Fibroblast of the aortic adventitia (primary cell): ENCODE data around the gene ALPL. TPM values are rescaled to one million over a fixed set of nuclear protein-coding genes. Genes with fewer than 3 reads are reported as not detected.
A peak's percentile ranks its signal among the peaks of the same experiment; 100 is the strongest.

Experiments used
- DNase-seq: peaks from one replicate; pipeline ENCODE4 v3.0.0-alpha.2; 2010; ENCODE audit warnings: low read depth
- H3K4me3 ChIP-seq: 2 replicates; pipeline ENCODE4 v1.5.1; 2011; ENCODE audit warnings: low read depth, mild to moderate bottlenecking, control low read depth, low read length, moderate library complexity
- total RNA-seq: library from RNA; depleted of rRNA; stranded (reverse); fragments of >200 nt; gene quantifications from 2 replicates; pipeline ENCODE4 v1.2.3, GENCODE V29; 2012; ENCODE audit warnings: low replicate concordance
- TF ChIP-seq, protein P1 (sequence below): IDR thresholded peaks from 2 replicates; pipeline ENCODE4 v1.5.1; 2011; ENCODE audit warnings: mild to moderate bottlenecking, low read length, control low read depth, inconsistent platforms; ENCODE audit not compliant: insufficient read depth

ALPL gene
- total RNA-seq, 1 donor, result 1.1 TPM

- peak; percentile 95 for DNase-seq
- TF ChIP-seq, protein P1, sequence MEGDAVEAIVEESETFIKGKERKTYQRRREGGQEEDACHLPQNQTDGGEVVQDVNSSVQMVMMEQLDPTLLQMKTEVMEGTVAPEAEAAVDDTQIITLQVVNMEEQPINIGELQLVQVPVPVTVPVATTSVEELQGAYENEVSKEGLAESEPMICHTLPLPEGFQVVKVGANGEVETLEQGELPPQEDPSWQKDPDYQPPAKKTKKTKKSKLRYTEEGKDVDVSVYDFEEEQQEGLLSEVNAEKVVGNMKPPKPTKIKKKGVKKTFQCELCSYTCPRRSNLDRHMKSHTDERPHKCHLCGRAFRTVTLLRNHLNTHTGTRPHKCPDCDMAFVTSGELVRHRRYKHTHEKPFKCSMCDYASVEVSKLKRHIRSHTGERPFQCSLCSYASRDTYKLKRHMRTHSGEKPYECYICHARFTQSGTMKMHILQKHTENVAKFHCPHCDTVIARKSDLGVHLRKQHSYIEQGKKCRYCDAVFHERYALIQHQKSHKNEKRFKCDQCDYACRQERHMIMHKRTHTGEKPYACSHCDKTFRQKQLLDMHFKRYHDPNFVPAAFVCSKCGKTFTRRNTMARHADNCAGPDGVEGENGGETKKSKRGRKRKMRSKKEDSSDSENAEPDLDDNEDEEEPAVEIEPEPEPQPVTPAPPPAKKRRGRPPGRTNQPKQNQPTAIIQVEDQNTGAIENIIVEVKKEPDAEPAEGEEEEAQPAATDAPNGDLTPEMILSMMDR, result no peak
- H3K4me3 ChIP-seq, result no peak overlapping the region
These were observed 27.0 kb downstream of the ALPL start for GRCh38 chr1:21536218-21536617.

DNA sequence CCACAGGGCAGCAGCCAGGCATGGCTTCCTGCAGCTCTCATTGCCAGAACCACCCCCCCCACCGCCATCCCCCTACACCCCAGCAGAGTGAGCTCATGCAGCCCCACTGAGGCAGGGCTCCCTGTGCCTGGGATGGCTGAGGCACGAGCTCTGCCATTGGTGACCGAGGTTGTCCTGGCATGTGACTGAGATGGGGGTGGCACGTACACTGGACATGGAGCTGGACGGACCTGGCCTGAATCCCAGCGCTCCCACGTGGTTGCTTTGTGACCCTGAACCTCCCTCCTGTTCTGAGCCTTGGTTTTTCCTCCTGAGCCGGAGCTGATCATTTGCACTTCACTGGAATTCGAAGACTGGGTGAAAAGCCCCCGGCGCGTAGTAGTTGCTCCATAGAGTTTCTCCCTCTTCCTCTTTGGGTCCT is 28.3 kb downstream of the ALPL start:
- DNase-seq, result no peak
- TF ChIP-seq, protein P1, result no peak
- H3K4me3 ChIP-seq, result no peak overlapping the region

DNA sequence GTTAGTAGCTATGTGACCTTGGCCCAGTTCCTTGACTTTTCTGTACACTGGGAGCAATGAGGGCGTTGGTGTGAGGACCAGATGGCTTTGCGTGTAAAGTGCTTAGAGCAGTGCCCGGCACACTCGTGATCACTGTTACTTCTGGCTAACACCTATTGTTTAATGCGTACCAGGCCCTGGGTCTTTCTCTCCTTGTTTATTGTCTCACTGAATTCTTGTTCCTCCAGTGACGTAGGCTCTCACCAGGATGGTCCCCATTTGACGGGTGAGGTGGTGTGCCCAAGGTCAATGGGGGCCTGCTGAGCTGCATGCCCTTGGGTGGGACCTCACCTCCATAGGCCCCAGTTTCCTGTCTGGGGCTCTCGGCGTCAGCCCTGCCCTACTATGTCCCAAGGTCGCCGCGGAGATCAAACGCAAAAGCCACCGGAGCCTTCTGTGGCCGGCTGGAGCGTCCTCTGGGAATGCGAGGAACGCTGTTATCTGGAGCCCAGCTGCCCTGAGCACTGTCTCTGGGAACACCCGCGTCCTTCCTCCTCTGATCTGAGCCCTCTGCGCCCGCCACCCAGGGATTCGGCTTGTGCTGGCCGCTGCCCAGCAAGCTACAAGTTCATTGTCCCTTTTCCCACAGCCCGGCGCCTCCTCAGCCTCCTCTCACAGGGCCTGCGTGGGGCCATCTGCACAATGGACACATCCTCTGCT is 28.9 kb downstream of the ALPL start:
- H3K4me3 ChIP-seq, result no peak overlapping the region
- TF ChIP-seq, protein P1, result no peak
- no peak for DNase-seq

DNA sequence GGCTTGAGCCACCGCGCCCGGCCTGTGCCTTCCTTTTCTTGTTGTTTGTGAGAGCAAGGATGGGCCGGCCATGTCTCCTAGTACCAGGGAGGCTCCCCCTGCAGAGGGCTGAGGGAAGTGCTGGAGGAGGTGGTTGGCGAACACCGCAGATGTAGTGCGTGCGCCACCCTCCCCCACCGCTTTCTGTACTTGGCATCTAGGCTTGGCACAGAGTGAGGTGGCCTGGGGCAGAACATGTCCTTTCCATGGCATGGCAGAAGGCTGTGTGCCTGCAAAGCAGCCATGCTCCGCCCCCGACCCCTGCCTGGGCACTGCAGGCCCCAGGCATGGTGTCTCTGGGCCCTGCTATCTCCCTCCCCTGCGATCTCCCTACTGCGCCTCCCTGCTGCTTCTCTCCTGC is 30.7 kb downstream of the ALPL start:
- no peak for DNase-seq
- TF ChIP-seq, protein P1, result peak; percentile 36
- no peak overlapping the region for H3K4me3 ChIP-seq

DNA sequence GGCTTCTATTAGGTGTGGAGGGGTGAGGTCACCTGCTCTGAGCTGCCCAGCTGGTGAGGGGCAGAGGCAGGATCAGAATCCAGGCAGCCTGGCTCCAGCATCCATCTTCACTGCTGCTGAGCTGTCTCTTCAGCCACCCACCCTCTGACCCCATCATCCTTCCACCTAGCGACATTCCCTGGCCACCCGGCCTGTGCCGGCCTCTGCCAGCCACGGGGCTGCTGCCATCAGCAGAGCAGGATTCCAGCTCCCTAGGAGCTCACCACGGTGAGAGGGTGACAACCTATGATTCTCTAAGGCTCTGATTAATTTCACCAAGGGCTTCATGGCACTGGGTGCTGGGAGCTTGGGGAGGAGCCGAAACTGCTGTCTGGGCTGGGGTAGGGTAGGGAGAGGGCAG is 32.1 kb downstream of the ALPL start:
- DNase-seq, result no peak
- TF ChIP-seq, protein P1, result no peak
- no peak overlapping the region for H3K4me3 ChIP-seq

- H3K4me3 ChIP-seq, result no peak overlapping the region
- TF ChIP-seq, protein P1, result no peak
- peak; percentile 91 for DNase-seq
These were observed 32.6 kb downstream of the ALPL start for GRCh38 chr1:21541835-21542234.

- H3K4me3 ChIP-seq, result no peak overlapping the region
- TF ChIP-seq, protein P1, result no peak
- DNase-seq, result no peak
These were observed 34.4 kb downstream of the ALPL start for GRCh38 chr1:21543598-21543997.
